Natural killer cell (primary cell): ENCODE measurements around the gene CDH13. TPM values are rescaled to one million over a fixed set of nuclear protein-coding genes. Genes with fewer than 3 reads are reported as not detected.

ENCODE experiments used
- ATAC-seq, 3 donors: fragments of 150-1000 bp in 2 of 3; fragments of 200-7000 bp in 1 of 3; cut with Tn5 transposase; 1 replicate in 1 of 3; 2 replicates in 2 of 3; pipeline ENCODE4 v1.10.0; 2021; ENCODE audit warnings: mild to moderate bottlenecking in 2 of 3, moderate library complexity in 2 of 3
- DNase-seq, 2 donors: peaks; one replicate each; pipeline versions ENCODE4 v3.0.0 to v3.0.0-alpha.2; 2013 to 2021; ENCODE audit warnings: mixed read lengths in 1 of 2
- H3K27ac ChIP-seq: one replicate; pipeline ENCODE4 v1.5.1; 2013; ENCODE audit warnings: mild to moderate bottlenecking, low read length
- H3K27me3 ChIP-seq: one replicate; pipeline ENCODE4 v1.6.1; 2013; ENCODE audit warnings: low read length; ENCODE audit not compliant: control insufficient read depth, insufficient read depth
- H3K36me3 ChIP-seq: one replicate; pipeline ENCODE4 v1.6.1; 2013; ENCODE audit warnings: low read length; ENCODE audit not compliant: control insufficient read depth, insufficient read depth
- H3K4me1 ChIP-seq: one replicate; pipeline ENCODE4 v1.6.1; 2013; ENCODE audit warnings: low read length; ENCODE audit not compliant: control insufficient read depth, insufficient read depth
- H3K4me3 ChIP-seq: one replicate; pipeline ENCODE4 v1.5.1; 2013; ENCODE audit warnings: low read length
- H3K9me3 ChIP-seq: one replicate; pipeline ENCODE4 v1.6.1; 2013; ENCODE audit warnings: low read length; ENCODE audit not compliant: control insufficient read depth, insufficient read depth
- H3K27ac Mint-ChIP-seq, 2 donors: one replicate each; pipeline ENCODE4 v1.8.0; 2022; ENCODE audit warnings: mild to moderate bottlenecking in 2 of 2, mixed read lengths in 2 of 2, moderate library complexity in 1 of 2
- H3K27me3 Mint-ChIP-seq, 2 donors: one replicate each; pipeline ENCODE4 v1.8.0; 2022; ENCODE audit warnings: low read depth in 2 of 2, mixed read lengths in 2 of 2
- H3K36me3 Mint-ChIP-seq: one replicate; pipeline ENCODE4 v1.8.0; 2022; ENCODE audit warnings: mixed read lengths
- H3K4me1 Mint-ChIP-seq, 2 donors: one replicate each; pipeline ENCODE4 v1.8.0; 2022; ENCODE audit warnings: mixed read lengths in 2 of 2
- H3K4me3 Mint-ChIP-seq: one replicate; pipeline ENCODE4 v1.8.0; 2022; ENCODE audit warnings: mild to moderate bottlenecking, moderate library complexity, mixed read lengths
- H3K9me3 Mint-ChIP-seq, 2 donors: one replicate each; pipeline ENCODE4 v1.8.0; 2022; ENCODE audit warnings: mixed read lengths in 2 of 2
- CTCF ChIP-seq: fragments of 200-600 bp; IDR thresholded peaks from one replicate; pipeline ENCODE4 v1.8.0; 2022; ENCODE audit warnings: antibody characterized with exemption
- WGBS: methylation state at CpG from one replicate; pipeline ENCODE4 v1.1.7; 2013; ENCODE audit warnings: missing lambda C conversion rate; ENCODE audit not compliant: insufficient coverage; 5-methylcytosine and 5-hydroxymethylcytosine counted together
- intact Hi-C: fragments of 100-400 bp; cut with micrococcal nuclease; formaldehyde crosslinking; loops from one replicate; pipeline ENCODE4 v1.14.2; 2022
- total RNA-seq, 4 donors: library from RNA; stranded (reverse); fragments of 120-200 nt in 1 of 4; gene quantifications; one replicate each; pipeline versions ENCODE4 v1.2.3 to v1.2.4, GENCODE V29; 2013 to 2022

Gene CDH13
- total RNA-seq, 3 donors from 2014 or later (not counting 1 experiment from before 2014, with no cell fraction given): not detected

- Histone ChIP-seq H3K9me3 (no peaks in the 10 kb centered on the region), H3K4me3 (no peak overlapping the region), H3K27ac (no peak overlapping the region), H3K36me3 (no peaks in the 10 kb centered on the region), H3K27me3 (no peaks in the 10 kb centered on the region), H3K4me1 (no peaks in the 10 kb centered on the region)
- no peak overlapping the region for H3K4me3 Mint-ChIP-seq
- H3K9me3 Mint-ChIP-seq: no peaks in the 10 kb centered on the region
- WGBS: 72% methylated on average over 5 of the region's 5 CpGs
- intact Hi-C loops: no loop called here
- no peaks in the 10 kb centered on the region for H3K36me3 Mint-ChIP-seq
- TF ChIP-seq CTCF: no peak
- H3K27ac Mint-ChIP-seq: no peak overlapping the region
- DNase-seq (no peak), ATAC-seq (no peak)
- peaks cover 0 to 7% of the 10 kb centered on the region in 2 donors for H3K27me3 Mint-ChIP-seq
- peaks cover 0 to 1% of the 10 kb centered on the region in 2 donors for H3K4me1 Mint-ChIP-seq
These were observed 579.7 kb downstream of the CDH13 start for GRCh38 chr16:83206426-83206825.

- Histone ChIP-seq H3K27ac (no peak overlapping the region), H3K36me3 (no peaks in the 10 kb centered on the region), H3K9me3 (no peaks in the 10 kb centered on the region), H3K4me3 (no peak overlapping the region), H3K4me1 (peaks cover 10% of the 10 kb centered on the region), H3K27me3 (no peaks in the 10 kb centered on the region)
- TF ChIP-seq CTCF: no peak
- peaks cover 0 to 4% of the 10 kb centered on the region in 2 donors for H3K27me3 Mint-ChIP-seq
- H3K9me3 Mint-ChIP-seq: no peaks in the 10 kb centered on the region
- no peaks in the 10 kb centered on the region for H3K36me3 Mint-ChIP-seq
- peak overlapping the region in 1 of 2 donors; percentile 53 for H3K27ac Mint-ChIP-seq
- intact Hi-C loops: loop anchor here (10.0 kb wide), 1 partner anchor 847 kb away; no protein-coding TSS in a partner anchor
- peaks cover 15 to 23% of the 10 kb centered on the region in 2 donors for H3K4me1 Mint-ChIP-seq
- WGBS: 80% methylated on average over 6 of the region's 6 CpGs
- ATAC-seq (no peak), DNase-seq (no peak)
- H3K4me3 Mint-ChIP-seq: no peak overlapping the region
These were observed 584.9 kb downstream of the CDH13 start for GRCh38 chr16:83211711-83212110.

- H3K4me1 ChIP-seq: peaks cover 10% of the 10 kb centered on the region
- TF ChIP-seq CTCF: no peak
These were observed 585.6 kb downstream of the CDH13 start for GRCh38 chr16:83212301-83212841.

DNA sequence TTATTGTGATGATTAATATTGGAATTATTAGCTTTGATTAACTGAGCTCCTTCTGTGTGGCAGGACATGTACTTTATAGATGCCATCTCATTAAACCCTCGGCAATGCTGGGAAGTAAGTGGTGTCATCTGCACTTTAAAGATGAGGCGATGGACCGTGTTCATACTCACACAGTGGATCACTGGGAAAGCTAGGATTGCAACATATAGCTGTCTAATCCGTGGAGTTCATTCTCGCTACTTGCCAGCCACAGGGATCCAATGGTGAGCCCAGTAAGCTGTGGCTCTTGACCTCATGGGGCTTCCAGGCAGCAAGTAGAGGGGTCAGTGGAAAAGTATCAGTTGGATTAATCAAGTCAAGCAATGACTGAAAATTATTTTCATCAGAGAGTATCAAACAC is 587.9 kb downstream of the CDH13 start:
- Histone ChIP-seq H3K36me3 (no peaks in the 10 kb centered on the region), H3K9me3 (no peaks in the 10 kb centered on the region), H3K4me1 (peaks cover 10% of the 10 kb centered on the region), H3K27me3 (no peaks in the 10 kb centered on the region), H3K27ac (no peak overlapping the region), H3K4me3 (no peak overlapping the region)
- Mint-ChIP-seq H3K4me3 (no peak overlapping the region), H3K27ac (no peak overlapping the region), H3K27me3 (peaks cover 0 to 4% of the 10 kb centered on the region in 2 donors), H3K4me1 (peaks cover 15 to 23% of the 10 kb centered on the region in 2 donors), H3K9me3 (no peaks in the 10 kb centered on the region), H3K36me3 (no peaks in the 10 kb centered on the region)
- WGBS: 91% methylated on average over 5 of the region's 5 CpGs
- DNase-seq (no peak), ATAC-seq (no peak)
- TF ChIP-seq CTCF: no peak
- intact Hi-C loops: loop anchor here (1.0 to 10.0 kb wide), 5 partner anchors 102 to 951 kb away; no protein-coding TSS in a partner anchor

More at GRCh38 chr16:83212301-83212841, 585.6 kb downstream of the CDH13 start:
- peaks cover 15 to 23% of the 10 kb centered on the region in 2 donors for H3K4me1 Mint-ChIP-seq
- no peak overlapping the region for H3K4me3 Mint-ChIP-seq
- 40% methylated on average over 3 of the region's 5 CpGs for WGBS
- intact Hi-C loops: loop anchor here (10.0 kb wide), 1 partner anchor 848 kb away; no protein-coding TSS in a partner anchor
- Histone ChIP-seq H3K27me3 (no peaks in the 10 kb centered on the region), H3K9me3 (no peaks in the 10 kb centered on the region), H3K36me3 (no peaks in the 10 kb centered on the region), H3K4me3 (no peak overlapping the region), H3K27ac (no peak overlapping the region)
- peaks cover 0 to 4% of the 10 kb centered on the region in 2 donors for H3K27me3 Mint-ChIP-seq
- ATAC-seq (peak in 1 of 3 donors; percentile 20), DNase-seq (no peak)
- H3K9me3 Mint-ChIP-seq: no peaks in the 10 kb centered on the region
- no peaks in the 10 kb centered on the region for H3K36me3 Mint-ChIP-seq
- peak overlapping the region in 1 of 2 donors; percentile 53 for H3K27ac Mint-ChIP-seq
